Loucy (cell line): ENCODE measurements around the gene FAM241B.

Source experiments
- H2AFZ ChIP-seq: fragments of 200-600 bp; sonication (generic); 2 replicates; pipeline ENCODE4 v1.6.0; 2016; ENCODE audit warnings: antibody characterized with exemption, mild to moderate bottlenecking, low read length, moderate library complexity
- H3F3A ChIP-seq: fragments of 200-600 bp; 2 replicates; pipeline ENCODE4 v1.6.0; 2016; ENCODE audit warnings: antibody characterized with exemption, low read depth, mild to moderate bottlenecking
- H3K27me3 ChIP-seq: fragments of 200-600 bp; sonication (generic); 2 replicates; pipeline ENCODE4 v1.6.1; 2014; ENCODE audit warnings: low read length, mild to moderate bottlenecking; ENCODE audit not compliant: insufficient read depth, poor library complexity, severe bottlenecking
- H3K36me3 ChIP-seq: fragments of 200-600 bp; sonication (generic); 2 replicates; pipeline ENCODE4 v1.6.1; 2016; ENCODE audit warnings: low read length; ENCODE audit not compliant: insufficient read depth
- H3K4me1 ChIP-seq: fragments of 200-600 bp; sonication (generic); 2 replicates; pipeline ENCODE4 v1.5.1; 2014; ENCODE audit warnings: low read length, mild to moderate bottlenecking; ENCODE audit not compliant: insufficient read depth, poor library complexity, severe bottlenecking
- H3K4me2 ChIP-seq: fragments of 200-600 bp; sonication (generic); 2 replicates; pipeline ENCODE4 v1.6.0; 2014; ENCODE audit warnings: antibody characterized with exemption, low read length, low read depth, mild to moderate bottlenecking; ENCODE audit not compliant: poor library complexity, severe bottlenecking
- H3K4me3 ChIP-seq: fragments of 200-600 bp; sonication (generic); 2 replicates; pipeline ENCODE4 v1.5.1; 2014; ENCODE audit warnings: low read length, mild to moderate bottlenecking, mixed read lengths; ENCODE audit not compliant: poor library complexity, severe bottlenecking
- H3K79me2 ChIP-seq: fragments of 200-600 bp; sonication (generic); 2 replicates; pipeline ENCODE4 v1.6.1; 2014; ENCODE audit warnings: low read length; ENCODE audit not compliant: insufficient read depth
- H3K9ac ChIP-seq: fragments of 200-600 bp; sonication (generic); 2 replicates; pipeline ENCODE4 v1.6.0; 2014; ENCODE audit warnings: mild to moderate bottlenecking, low read depth, low read length, moderate library complexity; ENCODE audit not compliant: poor library complexity, severe bottlenecking
- H3K9me2 ChIP-seq: fragments of 200-600 bp; sonication (generic); replicated peaks from 2 replicates; pipeline ENCODE4 v1.6.1; 2016; ENCODE audit warnings: low read depth, low read length, mixed read lengths
- H3K9me3 ChIP-seq: fragments of 200-600 bp; sonication (generic); 2 replicates; pipeline ENCODE4 v1.6.1; 2014; ENCODE audit warnings: mild to moderate bottlenecking, antibody characterized with exemption, low read length, low read depth; ENCODE audit not compliant: insufficient read depth
- H4K20me1 ChIP-seq: fragments of 200-600 bp; sonication (generic); 2 replicates; pipeline ENCODE4 v1.6.0; 2014; ENCODE audit warnings: antibody characterized with exemption, low read length, mild to moderate bottlenecking; ENCODE audit not compliant: insufficient read depth, poor library complexity, severe bottlenecking
- CTCF ChIP-seq: fragments of 200-600 bp; sonication (generic); conservative IDR thresholded peaks from 2 replicates; pipeline ENCODE4 v1.5.1; 2014; ENCODE audit warnings: mild to moderate bottlenecking, antibody characterized with exemption, low read length
- EZH2phosphoT487 ChIP-seq: fragments of 200-600 bp; IDR thresholded peaks from 2 replicates; pipeline ENCODE4 v1.6.1; 2018; ENCODE audit warnings: antibody characterized with exemption, mild to moderate bottlenecking, moderate library complexity, borderline replicate concordance

FAM241B gene

GRCh38 chr10:69628891-69629290, 1.2 kb upstream of the FAM241B start:
- H3K4me3 ChIP-seq, result no peak overlapping the region
- H3F3A ChIP-seq, result no peaks in the 10 kb centered on the region
- H4K20me1 ChIP-seq, result no peaks in the 10 kb centered on the region
- no peaks in the 10 kb centered on the region for H3K79me2 ChIP-seq
- no peak overlapping the region for H2AFZ ChIP-seq
- H3K9me3 ChIP-seq, result peaks cover 7% of the 10 kb centered on the region
- H3K4me1 ChIP-seq, result no peaks in the 10 kb centered on the region
- no peak overlapping the region for H3K9ac ChIP-seq
- H3K36me3 ChIP-seq, result no peaks in the 10 kb centered on the region
- H3K4me2 ChIP-seq, result no peak overlapping the region
- H3K9me2 ChIP-seq, result no peaks in the 10 kb centered on the region
- H3K27me3 ChIP-seq, result no peaks in the 10 kb centered on the region
- TF ChIP-seq EZH2phosphoT487 (no peak), CTCF (no peak)

GRCh38 chr10:69629519-69629896, 539 bp upstream of the FAM241B start:
- Histone ChIP-seq H3K9me3 (peaks cover 3% of the 10 kb centered on the region; the same call in 1 of the 2 replicates), H3K79me2 (no peaks in the 10 kb centered on the region), H3K36me3 (no peaks in the 10 kb centered on the region), H3K9me2 (no peaks in the 10 kb centered on the region), H3K4me3 (no peak overlapping the region), H3K4me1 (no peaks in the 10 kb centered on the region), H3K4me2 (no peak overlapping the region), H3K27me3 (no peaks in the 10 kb centered on the region), H3F3A (no peaks in the 10 kb centered on the region), H2AFZ (no peak overlapping the region), H3K9ac (no peak overlapping the region), H4K20me1 (no peaks in the 10 kb centered on the region)
- TF ChIP-seq EZH2phosphoT487 (no peak), CTCF (no peak)

- H3F3A ChIP-seq, result no peaks in the 10 kb centered on the region
Observed at GRCh38 chr10:69630651-69631400, 779 bp downstream of the FAM241B start.

More at GRCh38 chr10:69630651-69631400, 779 bp downstream of the FAM241B start:
- no peaks in the 10 kb centered on the region for H3K27me3 ChIP-seq
- H4K20me1 ChIP-seq, result no peaks in the 10 kb centered on the region
- no peak overlapping the region for H2AFZ ChIP-seq
- no peaks in the 10 kb centered on the region for H3K4me1 ChIP-seq
- H3K9ac ChIP-seq, result no peak overlapping the region
- TF ChIP-seq EZH2phosphoT487, result no peak
- TF ChIP-seq CTCF, result no peak
- H3K79me2 ChIP-seq, result no peaks in the 10 kb centered on the region
- no peaks in the 10 kb centered on the region for H3K9me3 ChIP-seq
- no peak overlapping the region for H3K4me3 ChIP-seq
- H3K4me2 ChIP-seq, result no peak overlapping the region
- no peaks in the 10 kb centered on the region for H3K36me3 ChIP-seq
- H3K9me2 ChIP-seq, result no peaks in the 10 kb centered on the region
